GM19452 (cell line): ENCODE measurements around the gene POLR2H.
A peak's percentile ranks its signal among the peaks of the same experiment; 100 is the strongest.

Source experiments
- ATAC-seq: cut with Tn5 transposase; IDR thresholded peaks from one replicate; pipeline ENCODE4 v1.9.1; 2021; ENCODE audit not compliant: unreplicated experiment

POLR2H gene

GRCh38 chr3:184361532-184361931 lies at the start of gene POLR2H, which contains the start of gene CLCN2:
Gene POLR2H (plus strand): TSS chr3:184361710. CDS start chr3:184363493, 1,783 bp downstream.
Gene CLCN2 (minus strand): TSS chr3:184361605. CDS start chr3:184361479, 126 bp downstream.
- peak; percentile 34 for ATAC-seq

- peak; percentile 87 for ATAC-seq
Measured at GRCh38 chr3:184314363-184314699, 47.2 kb upstream of the POLR2H start, which contains the start of gene EIF4G1. Gene EIF4G1 (plus strand): TSS chr3:184314606. CDS start chr3:184315797, 1,191 bp downstream.

- ATAC-seq, result peak; percentile 50
Measured at GRCh38 chr3:184314700-184315542, 46.6 kb upstream of the POLR2H start.

GRCh38 chr3:184315543-184315867 lies 46.0 kb upstream of the POLR2H start:
- no peak for ATAC-seq

GRCh38 chr3:184315871-184316661 lies 45.4 kb upstream of the POLR2H start:
- ATAC-seq, result no peak

GRCh38 chr3:184316792-184317191 lies 44.7 kb upstream of the POLR2H start:
- no peak for ATAC-seq

- no peak for ATAC-seq
Measured at GRCh38 chr3:184317201-184317600, 44.3 kb upstream of the POLR2H start.

GRCh38 chr3:184320104-184320445 lies 41.4 kb upstream of the POLR2H start:
- ATAC-seq, result no peak

GRCh38 chr3:184321666-184322065 lies 39.8 kb upstream of the POLR2H start:
- ATAC-seq, result no peak

- no peak for ATAC-seq
Measured at GRCh38 chr3:184322731-184323487, 38.6 kb upstream of the POLR2H start.

- no peak for ATAC-seq
Measured at GRCh38 chr3:184323696-184324095, 37.8 kb upstream of the POLR2H start.

- no peak for ATAC-seq
Measured at GRCh38 chr3:184325269-184325668, 36.2 kb upstream of the POLR2H start.

- ATAC-seq, result no peak
Measured at GRCh38 chr3:184325715-184326369, 35.7 kb upstream of the POLR2H start.

- no peak for ATAC-seq
Measured at GRCh38 chr3:184327171-184327570, 34.3 kb upstream of the POLR2H start.

GRCh38 chr3:184328516-184328915 lies 33.0 kb upstream of the POLR2H start:
- no peak for ATAC-seq

- ATAC-seq, result no peak
Measured at GRCh38 chr3:184332370-184333090, 29.0 kb upstream of the POLR2H start.

GRCh38 chr3:184333190-184333589 lies 28.3 kb upstream of the POLR2H start:
- no peak for ATAC-seq

GRCh38 chr3:184333700-184334099 lies 27.8 kb upstream of the POLR2H start:
- no peak for ATAC-seq

GRCh38 chr3:184334470-184335158 lies 26.9 kb upstream of the POLR2H start:
- ATAC-seq, result no peak

GRCh38 chr3:184335291-184335660 lies 26.2 kb upstream of the POLR2H start:
- no peak for ATAC-seq
